Anterior cingulate cortex (tissue), 58 donors: ENCODE results near the gene CFDP1.

Experiments used
- DNase-seq, 58 donors: peaks; one replicate each; lab custom pipeline; 2025; lab: John Stamatoyannopoulos, UW

CFDP1 gene

DNA sequence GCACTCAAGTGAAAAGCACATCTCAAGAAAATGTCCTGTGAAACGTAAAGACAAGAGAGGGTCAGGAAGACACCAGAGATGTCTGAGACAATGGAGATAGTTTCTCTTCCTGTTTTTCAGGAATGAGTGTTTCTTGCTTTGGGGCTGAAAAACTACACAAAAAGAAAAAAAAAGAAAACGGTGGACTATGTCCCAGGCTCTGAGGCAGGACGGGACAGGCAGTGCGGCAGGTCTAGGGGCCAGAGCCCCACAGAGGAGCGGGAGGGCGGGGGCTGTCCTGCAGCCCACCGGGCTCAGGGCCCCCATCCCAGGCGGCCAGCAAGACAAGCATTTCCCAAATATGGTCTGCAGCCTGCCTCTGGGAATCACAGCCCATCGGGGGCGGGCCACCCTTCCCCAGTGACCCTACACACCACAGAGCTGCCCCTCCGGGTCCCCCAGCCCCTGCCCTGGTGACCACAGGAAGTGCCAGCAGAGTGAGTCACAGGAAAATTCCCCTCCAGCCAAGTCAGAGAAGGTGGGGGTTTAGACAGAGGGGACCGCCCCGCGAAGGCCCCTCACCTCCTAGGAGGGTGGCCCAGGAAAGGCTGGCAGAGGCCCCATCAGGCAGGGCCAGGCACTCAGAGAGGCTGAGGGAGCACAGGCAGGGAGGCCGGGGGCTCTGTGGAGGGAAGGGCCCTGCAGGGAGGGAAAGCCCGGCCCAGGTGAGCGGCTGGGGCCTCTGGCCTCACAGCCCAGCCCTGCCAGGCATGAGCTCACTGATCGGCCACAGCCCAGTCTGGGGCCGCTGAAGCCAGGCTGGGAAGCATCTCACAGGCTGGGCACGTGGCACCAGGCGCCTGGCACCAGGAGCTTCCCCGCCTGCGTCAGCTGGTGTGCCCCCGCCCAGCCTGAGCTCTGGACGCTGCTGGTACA, 188.2 kb downstream of the CFDP1 start:
- peak in 56 of 58 donors; percentile 52 to 99 (median 91) for DNase-seq

DNA sequence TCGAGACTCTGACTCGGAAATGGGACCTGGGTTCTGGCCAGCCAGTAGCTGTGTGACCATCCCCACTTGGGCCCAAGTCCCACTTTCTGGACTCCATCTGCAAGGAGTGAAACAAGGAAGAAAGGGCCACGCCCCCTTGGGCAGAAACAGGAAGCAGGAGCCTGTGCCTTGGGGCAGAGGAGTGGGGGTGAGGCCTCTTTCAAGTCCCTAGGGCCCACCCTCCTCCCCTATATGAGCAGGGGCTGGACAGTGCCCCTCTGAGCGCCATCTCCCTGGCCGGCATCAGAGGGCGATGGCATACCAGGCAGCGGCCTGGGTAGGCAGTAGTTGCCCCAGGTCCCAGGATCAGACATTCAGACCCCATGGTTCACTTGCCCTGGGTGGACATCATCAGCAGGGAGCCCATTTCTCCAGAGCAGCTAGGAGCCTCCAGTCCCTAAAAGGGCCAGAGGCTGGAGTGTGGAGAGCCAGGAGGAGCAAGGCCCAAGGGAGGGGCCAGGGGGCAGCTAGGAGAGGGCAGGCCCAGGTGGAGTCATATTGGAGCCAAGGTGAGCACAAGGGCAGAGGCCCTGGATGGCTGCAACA, 189.0 kb downstream of the CFDP1 start:
- peak in 18 of 58 donors; percentile 17 to 53 (median 34) for DNase-seq
